Amygdala (tissue), 56 donors: ENCODE data around the gene KCNMA1.
A peak's percentile ranks its signal among the peaks of the same experiment; 100 is the strongest.

Experiments
- DNase-seq, 56 donors: peaks; one replicate each; lab custom pipeline; 2025; lab: John Stamatoyannopoulos, UW

KCNMA1 gene

DNA sequence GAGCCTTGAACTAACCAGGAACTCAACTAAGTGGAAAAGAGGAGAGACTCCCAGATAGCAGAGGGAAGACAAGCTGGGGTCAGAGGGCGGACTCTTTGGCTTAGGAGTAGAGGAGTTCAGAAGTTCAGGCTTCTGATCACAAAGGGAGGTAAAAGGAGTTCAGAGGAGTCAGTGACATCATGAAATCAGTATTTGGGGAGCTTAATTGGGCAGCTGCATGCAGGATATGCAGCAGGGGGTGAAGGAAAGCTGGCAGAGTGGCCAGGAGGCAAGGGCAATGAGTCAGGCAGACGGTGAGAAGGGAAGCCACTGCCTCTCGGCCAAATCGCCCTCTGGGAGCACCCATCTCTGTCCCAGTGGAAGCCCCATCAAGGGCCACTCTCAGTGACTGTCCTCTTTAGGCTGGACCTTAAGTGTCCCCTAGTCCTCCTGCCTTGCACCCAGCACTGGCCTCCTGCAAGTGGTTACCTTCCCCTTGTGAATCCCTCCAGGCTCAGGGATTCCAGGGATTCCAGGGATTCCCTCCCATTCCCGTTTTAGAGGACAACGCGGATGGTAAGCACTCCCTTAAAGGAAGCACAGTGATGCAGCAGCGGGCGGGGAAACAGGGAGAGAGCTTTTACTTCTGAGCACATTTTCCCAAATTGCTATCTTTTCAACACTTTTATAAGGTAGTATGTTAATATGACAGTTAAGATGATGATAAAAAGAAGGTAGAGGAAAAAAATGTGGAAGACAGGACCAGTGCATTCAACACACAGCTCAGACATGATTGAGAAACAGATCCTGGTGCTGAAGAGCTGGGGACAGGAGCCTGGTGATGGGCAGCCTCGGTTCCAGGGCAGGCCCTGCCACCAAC, 72.6 kb downstream of the KCNMA1 start:
- DNase-seq: no peak

- DNase-seq: no peak
Measured at GRCh38 chr10:77563638-77564270, 73.9 kb downstream of the KCNMA1 start.

GRCh38 chr10:77562742-77563141, 74.9 kb downstream of the KCNMA1 start:
- no peak for DNase-seq

- no peak for DNase-seq
Measured at GRCh38 chr10:77561991-77562390, 75.6 kb downstream of the KCNMA1 start.

- DNase-seq: no peak
Measured at GRCh38 chr10:77560471-77560870, 77.1 kb downstream of the KCNMA1 start.

DNA sequence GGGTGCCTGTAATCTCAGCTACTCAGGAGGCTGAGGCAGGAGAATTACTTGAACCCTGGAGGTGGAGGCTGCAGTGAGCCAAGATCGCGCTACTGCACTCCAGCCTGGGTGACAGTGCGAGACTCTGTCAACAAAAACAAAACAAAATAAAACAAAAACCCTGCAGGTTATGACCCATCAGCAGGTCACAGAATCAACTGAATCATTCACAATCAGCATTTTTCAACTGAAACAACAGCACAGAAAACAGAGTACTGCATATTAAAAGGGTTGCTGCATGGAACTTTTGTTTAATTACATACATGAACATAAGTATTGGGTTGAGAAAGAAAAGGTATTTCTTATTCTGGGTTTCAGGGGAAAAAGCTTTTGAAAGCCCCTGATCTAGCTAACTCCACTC, 77.6 kb downstream of the KCNMA1 start:
- DNase-seq: no peak

- no peak for DNase-seq
Measured at GRCh38 chr10:77556990-77557601, 80.5 kb downstream of the KCNMA1 start.

- DNase-seq: no peak
Measured at GRCh38 chr10:77555591-77556212, 81.9 kb downstream of the KCNMA1 start.

- DNase-seq: peak in 2 of 56 donors; percentile 21 to 27
Measured at GRCh38 chr10:77554996-77555397, 82.6 kb downstream of the KCNMA1 start.

- DNase-seq: no peak
Measured at GRCh38 chr10:77553966-77554365, 83.6 kb downstream of the KCNMA1 start.

DNA sequence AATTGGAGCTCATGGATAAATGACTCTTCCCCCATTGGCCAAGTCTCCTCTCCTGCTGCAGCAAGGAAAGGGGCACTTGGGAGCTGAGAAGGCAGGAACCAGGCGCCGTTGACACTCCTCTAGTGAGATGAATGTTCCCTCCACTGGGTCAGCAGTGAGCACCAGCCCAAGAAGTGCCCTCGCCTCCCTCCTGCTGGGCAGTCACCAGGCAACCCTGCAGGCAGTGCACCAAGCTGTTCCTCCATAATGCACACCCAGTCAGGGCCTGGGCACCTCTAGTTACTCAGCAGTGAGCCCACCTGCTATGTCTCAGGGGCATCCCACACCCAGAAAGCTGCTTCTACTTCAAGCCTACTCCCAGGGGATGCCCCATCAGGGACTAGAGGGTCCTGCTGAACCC, 84.3 kb downstream of the KCNMA1 start:
- DNase-seq: no peak

GRCh38 chr10:77552252-77552651, 85.4 kb downstream of the KCNMA1 start:
- no peak for DNase-seq

DNA sequence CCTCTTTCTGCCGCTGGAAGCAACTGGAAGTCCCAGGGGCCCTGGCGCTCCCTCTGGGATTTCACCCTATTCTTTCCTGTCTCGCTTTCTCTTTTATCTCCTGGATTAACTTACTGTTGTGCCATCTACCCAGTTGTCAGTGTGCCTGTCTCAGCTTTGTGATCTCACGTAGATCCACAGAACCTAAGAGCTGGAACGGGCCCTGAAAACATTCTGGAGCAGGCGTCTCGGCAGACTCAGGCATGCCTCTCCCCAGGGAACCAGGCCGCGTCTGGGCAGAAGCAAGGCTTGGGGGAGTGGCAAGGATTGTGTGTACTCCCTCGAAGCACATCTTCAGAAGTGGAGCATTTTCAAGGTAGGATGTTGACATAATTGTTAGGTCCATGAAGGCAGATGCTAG, 87.2 kb downstream of the KCNMA1 start:
- DNase-seq: no peak

DNA sequence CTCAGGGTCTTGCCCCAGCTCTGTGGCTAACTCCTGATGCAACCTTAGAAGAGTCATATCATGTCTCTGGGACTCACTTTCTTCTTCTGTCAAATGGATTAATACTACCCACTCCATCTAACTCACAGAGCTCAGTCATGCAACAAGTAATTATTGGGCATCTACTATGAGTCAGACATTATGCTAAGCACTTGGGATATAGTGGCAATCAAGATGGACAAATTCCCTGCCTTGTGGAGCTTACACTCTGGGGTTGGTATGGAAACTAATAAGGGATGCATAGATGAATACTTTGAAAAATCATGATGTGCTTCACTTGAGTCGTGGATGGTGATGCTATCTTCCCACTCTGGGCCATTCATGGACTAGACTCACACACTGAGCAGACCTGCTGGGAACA, 88.9 kb downstream of the KCNMA1 start:
- DNase-seq: no peak

DNA sequence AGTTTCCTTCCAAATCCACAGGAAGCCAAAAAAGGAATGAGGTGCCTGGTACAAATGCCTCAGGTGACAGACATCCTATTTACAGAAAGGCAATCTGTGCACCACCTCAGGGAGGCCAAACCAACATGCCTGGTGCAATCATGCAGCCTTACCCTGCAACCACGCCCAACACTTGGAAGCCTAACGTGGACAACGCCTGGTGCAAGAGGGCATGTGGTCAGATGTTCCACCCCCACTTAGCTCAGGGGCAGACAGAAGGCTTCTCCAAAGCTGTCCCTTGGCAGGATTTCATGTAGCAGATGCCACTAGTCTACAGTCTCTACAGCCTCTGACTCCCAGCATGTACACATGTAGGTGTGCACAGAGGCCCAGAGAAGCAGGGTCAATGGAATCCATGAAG, 89.5 kb downstream of the KCNMA1 start:
- DNase-seq: no peak

DNA sequence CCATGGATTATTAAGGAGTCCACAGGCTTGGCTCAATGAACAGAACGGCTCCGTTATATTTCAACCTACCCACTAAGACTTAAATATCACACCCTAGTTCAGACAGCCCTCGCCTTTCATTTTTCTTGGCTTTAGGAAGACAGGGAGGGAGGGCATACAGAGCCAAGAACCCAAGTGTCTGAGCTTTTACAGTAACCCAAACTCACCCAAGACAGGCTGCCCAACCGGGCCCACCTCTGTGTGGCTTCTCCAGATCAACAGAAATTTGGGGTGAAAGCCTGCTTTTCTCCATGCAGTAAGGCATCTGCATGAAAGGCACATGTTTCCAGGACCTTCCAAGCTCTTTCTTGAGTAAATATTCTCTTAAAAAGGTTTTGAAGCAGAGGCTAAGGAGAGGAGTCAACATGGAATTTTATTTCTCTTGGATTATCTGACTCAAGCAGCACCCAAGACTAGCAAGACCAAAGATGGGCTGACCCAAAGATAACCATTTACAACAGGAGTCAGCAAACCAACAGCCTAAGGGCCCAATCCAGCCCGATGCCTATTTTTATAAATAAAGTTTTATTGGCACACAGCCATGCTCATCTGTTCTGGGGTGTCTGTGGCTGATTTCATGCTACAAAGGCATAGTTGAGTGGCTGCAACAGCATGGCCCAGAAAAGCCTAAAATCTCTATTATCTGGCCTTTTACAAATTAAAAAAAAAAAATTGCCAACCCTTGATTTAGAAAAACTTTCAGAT, 90.1 kb downstream of the KCNMA1 start:
- no peak for DNase-seq

- peak in 1 of 56 donors; percentile 47 for DNase-seq
Measured at GRCh38 chr10:77546042-77546441, 91.6 kb downstream of the KCNMA1 start.

- DNase-seq: no peak
Measured at GRCh38 chr10:77545585-77545984, 92.0 kb downstream of the KCNMA1 start.

DNA sequence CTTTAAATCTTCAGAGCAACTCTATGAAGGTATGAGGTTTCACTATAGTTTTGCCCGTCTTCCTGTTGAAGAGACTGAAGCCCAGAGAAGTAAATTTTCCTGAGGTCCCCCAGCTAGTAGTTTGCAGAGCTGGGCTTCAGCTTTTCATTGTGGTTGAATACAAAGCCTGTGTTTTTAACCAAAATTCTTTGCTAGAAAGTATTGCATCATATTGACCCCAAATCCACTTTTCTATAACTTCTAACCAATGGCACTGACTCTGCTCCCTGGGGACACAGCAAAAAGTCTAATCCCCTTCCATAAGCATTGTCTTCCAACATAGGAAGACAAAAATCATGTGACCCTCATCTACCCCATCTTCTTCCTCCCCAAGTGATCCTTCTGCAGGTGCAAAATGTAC, 93.0 kb downstream of the KCNMA1 start:
- DNase-seq: no peak

DNA sequence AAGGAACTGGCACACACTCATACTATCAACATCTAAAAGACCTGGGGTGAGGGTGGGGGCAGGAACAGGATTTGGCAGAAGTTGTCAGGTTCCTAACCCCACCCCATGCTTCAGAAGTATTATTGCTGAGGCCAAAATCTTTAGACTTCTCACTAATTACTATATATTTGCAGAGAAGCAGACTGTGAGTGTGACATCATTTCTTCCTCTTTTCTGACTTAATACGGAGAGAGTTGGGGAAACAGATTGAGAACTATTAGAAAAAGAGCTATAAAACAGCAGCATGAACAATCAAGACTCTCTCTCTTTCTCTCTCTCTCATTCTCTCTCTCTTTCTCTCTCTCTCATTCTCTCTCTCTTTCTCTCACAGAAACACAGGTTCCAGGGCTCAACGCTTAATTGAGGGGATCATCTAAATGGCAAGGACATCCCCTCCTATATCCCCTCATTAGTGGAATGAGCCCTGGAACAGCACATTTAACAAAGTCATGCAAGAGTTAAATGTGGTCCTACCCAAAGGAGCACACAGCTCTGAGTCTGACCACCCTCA, 94.8 kb downstream of the KCNMA1 start:
- no peak for DNase-seq
